IPS-NIHi7 (cell line): Measurements from ENCODE around the gene PAIP1.
"Not testable (repeated sequence)": the region's sequence is repeated elsewhere in the genome, so short reads cannot be mapped to it uniquely, and the experiment has no call there.

Experiments
- DNase-seq: peaks from one replicate; pipeline ENCODE4 v3.0.0; 2012; ENCODE audit warnings: mixed read lengths; ENCODE audit errors: extremely low spot score

Gene PAIP1

DNA sequence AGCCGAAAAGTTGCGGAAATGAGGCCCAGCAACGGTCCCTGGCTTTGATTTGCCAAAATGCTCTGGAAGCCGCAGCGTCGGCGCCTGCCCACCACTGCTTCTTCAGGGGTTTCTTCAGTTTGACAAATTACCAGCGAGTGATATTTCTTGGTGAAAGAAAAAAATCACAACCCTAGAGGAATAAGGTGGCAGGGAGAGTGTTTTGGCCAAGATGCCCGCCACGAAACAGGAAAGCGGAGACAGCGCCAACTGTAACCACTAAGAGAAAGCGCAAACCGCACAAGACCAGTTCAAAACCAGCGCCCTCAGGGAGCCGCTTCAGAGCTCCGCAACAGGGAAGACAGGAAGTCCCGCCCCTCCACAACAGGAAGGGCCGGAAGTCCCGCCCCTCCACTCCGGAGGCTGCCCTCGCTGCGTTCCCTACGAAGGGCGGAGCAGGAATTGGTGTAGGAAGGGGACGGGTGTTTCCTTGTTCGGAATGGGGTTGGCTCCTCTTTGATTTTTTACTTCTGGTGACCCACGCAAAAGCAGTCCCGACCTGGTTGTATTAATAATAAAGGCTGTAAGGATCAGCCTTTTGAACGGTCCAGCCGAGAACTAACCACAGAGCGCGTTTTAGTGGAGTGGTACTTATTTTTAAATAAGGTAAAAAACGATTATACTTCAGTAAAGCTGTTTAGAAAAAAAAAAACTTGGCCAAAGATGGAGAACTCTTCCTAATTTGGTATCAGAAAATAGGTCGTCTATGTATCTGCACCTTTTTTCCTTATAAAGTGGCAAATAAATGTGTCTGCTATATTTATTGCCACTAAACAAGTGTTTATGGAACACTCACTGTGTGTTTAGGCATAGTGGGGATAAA, 41.8 kb downstream of the PAIP1 start, which contains the start of gene C5orf34:
TSS of gene C5orf34 (minus strand) at position 333 of the 862 bp plus-strand sequence. CDS start 5,809 bp downstream, outside the sequence.
- peak; percentile 99 for DNase-seq

- peak; percentile 19 for DNase-seq
These were observed 42.4 kb downstream of the PAIP1 start for GRCh38 chr5:43514471-43514815.

DNA sequence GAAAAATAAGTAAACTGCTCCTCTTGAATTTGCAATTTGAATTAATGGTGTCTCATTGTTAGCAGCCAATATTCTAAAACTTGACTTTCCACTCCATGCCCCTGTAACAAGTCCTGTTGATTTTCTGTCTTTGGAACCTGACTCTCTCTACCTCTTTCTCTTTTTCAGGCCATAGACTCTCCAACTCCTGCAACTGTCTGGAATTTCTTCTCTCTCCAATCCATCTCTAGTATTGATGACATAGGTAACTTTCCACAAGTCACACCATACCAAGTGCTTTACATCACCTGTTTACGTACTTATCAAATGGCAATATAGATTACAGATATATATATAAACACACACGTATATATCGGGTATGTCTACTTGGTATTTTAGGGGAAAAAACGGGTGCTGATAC, 42.9 kb downstream of the PAIP1 start:
- DNase-seq = no peak

- DNase-seq = not testable (repeated sequence)
These were observed 45.8 kb downstream of the PAIP1 start for GRCh38 chr5:43511062-43511461.

DNA sequence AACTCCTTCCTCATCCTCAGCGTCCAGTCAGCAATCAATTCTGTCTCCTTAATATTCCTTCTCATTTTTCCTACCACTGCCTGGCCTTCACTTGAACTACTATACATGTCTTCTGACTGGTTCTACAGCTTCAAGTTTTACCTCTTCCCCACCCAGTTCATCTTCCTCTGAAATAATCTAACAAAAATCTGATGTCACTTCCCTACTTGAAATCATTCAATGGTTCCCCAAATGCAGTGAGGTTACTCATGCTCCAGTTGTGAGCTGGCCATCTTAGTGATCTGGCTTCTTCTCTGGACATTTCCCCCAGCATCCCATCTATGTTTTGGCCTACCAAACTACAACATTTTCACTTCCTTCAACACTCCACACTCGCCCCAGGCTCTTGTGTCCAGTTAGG, 58.3 kb downstream of the PAIP1 start:
- DNase-seq = no peak

DNA sequence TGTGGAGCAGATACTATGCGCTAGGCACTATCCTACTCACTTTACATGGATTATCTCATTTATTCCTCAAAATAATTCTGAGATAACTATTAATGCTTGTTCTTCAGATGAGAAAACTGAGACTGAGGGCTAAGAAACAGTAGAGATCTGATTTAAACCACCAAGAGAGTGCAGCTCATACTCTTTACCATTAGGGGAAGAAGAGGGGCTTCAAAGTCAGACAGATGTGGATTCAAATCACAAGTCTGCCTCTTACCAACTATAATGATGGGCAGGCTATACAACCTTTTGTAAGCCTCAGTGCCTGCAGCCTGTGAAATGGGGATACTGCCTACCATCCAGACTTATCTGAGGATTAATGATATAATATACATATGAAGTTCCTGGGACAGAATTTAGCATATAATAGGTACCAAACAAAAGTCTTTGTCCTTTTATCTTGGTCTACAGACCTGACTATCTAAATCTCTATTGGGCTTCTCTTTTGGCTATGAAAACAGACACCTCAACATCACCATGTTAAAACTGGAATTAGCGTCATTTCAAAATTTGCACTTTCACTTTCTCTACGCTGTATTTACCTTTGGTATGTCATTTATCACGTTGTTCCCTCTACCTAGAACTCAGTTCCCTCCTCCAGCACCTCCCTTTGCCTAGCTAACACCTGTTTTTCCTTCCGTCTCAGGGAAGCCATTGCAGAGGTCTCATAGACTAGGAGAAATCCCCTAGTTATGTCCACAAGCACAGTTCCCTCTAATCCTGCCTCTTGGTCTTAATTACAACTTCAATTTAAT, 59.4 kb downstream of the PAIP1 start:
- no peak for DNase-seq

GRCh38 chr5:43491326-43491725, 65.6 kb downstream of the PAIP1 start:
- no peak for DNase-seq

- no peak for DNase-seq
These were observed 70.5 kb downstream of the PAIP1 start for GRCh38 chr5:43486353-43486752.

- DNase-seq = no peak
These were observed 71.5 kb downstream of the PAIP1 start for GRCh38 chr5:43485406-43485805.

- DNase-seq = peak; percentile 88
These were observed 72.6 kb downstream of the PAIP1 start for GRCh38 chr5:43484106-43484849.

DNA sequence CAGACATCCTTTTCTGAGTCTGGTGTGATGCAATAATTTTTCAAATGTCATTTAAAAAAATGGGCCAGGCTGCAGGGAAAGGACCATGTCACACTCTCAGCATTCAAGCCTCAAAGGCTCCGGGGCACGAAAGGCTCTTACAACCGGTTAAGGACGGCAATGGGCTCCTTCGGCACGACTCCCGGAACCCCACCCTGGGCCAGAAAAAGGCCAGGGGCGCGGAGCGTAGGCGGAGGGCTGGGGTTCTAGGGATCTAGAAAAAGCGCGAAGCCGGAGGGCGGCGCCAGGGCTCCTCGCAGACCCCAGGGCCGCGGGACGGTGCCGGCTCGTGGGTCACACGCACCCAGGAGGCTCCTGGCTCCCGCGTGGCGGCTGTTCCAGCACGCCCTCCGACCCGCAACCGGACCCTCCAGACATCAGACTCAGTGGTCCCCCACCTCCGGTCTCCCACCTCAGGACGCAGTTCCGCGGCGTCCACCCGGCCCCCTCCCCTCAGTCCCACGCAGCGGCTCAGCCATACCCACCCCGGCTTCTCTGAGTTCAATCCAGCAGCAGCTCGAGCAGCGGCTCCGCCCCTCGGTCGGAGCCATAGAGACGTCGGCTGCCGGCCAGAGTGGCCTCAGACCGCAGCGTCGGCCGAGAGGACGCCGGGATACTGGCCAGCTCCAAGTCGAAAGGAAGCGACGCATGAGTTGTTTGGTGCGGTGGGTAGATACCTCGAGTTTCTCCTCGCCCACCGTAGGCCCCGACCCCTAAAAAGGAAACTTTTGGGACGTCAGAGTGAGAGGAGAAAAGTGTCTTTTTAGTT, 73.4 kb downstream of the PAIP1 start, which contains the start of gene TMEM267:
TSS of gene TMEM267 (minus strand) at position 568 of the 808 bp plus-strand sequence. CDS start 29,896 bp downstream, outside the sequence.
- peak; percentile 92 for DNase-seq

DNA sequence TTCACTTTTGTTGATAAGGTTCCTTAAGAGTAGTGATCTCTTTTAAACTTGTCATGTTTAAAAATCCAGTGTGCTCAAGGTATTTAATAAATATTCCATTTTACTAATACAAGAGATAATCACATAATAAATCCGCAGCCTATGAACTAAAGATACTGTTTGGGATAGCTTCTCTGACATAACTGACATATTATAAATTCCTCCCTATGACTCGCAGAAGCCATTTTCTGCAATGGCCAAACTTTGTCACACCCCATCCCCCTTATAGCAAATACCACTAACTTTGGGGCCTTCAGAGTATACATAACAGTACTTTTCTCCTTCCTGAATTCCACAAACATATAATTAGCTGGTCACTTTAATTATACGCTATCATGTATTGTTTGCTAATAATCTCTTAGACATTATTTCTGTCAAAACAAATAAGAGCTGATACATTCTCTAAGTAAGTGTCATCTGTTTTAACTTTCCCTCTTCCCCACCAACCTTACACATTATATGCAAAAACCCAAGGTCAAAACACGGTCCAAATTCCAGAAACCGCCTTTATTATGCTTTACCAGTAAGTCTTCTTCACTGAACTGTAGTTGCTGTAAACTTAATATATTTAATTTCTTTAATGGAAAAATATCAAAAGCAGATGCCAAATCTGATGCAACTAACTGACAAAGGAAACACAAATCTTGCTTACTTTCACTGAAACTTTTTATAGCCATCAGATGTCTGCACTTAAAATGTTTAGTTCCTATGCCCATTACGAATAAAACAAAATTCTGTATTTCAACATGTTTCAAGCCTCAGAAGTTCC, 74.2 kb downstream of the PAIP1 start:
- DNase-seq = no peak
